GM21447 (cell line): ENCODE results near the gene KATNIP.
"Not testable (repeated sequence)": the region's sequence is repeated elsewhere in the genome, so short reads cannot be mapped to it uniquely, and the experiment has no call there.

ENCODE experiments used
- ATAC-seq: cut with Tn5 transposase; IDR thresholded peaks from one replicate; pipeline ENCODE4 v1.9.1; 2021; ENCODE audit not compliant: unreplicated experiment

Gene KATNIP

DNA sequence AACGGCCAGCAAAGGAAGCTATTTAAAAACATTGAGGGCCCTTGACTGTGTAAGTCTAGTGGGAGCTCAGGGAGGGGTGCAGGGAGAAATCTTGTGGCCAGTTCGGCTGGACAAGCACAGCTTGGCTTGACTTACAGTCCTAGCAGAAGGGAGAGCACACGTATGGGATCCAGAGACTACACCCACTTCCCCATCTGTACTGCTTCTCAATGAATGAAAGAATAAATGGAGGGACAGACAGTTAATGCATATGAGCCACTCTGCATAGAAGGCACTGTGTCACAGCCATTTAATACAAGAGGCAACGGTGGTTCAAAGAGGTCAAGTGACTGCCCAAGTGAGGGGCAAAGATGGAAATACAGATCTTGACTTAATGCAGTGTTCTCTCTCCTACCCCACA is 15.7 kb upstream of the KATNIP start:
- no peak for ATAC-seq

DNA sequence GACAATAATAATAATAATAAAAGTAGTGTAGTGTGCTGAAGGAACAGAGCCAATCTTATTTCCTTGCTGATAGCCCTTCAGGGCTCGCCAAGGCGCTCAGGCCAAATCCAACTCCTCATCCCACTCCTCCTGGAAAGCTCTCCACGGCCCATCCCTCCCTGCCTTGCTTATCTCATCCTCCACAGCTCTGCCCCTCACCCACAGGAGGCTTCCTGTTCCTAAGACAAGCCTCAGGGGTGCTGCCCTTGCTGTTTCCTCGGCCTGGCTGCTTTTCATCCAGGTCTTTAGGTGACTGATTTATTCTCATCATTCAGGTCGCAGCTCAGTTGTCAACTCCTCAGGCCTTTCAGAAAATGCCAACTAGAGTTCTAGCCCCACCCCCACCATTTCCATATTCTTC is 11.4 kb upstream of the KATNIP start:
- no peak for ATAC-seq

DNA sequence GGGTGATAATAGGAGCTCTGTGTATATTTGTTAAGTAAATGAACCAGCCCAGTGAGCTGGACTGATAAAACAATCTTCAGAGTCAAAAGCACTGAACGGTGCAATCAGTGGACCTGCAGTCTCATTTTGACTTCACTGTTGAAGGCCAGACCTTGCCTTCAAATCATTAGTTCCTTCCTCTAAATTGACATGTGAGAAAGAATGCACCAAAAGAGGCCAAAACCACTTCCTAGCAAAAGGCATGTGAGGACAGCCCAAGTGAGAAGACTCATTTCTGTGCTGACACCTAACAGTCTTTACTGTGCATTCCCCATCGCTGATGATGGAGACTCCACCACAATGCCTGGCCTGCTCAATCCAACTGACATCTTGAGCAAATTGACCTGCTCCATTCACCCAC is 10.8 kb upstream of the KATNIP start:
- ATAC-seq = no peak

DNA sequence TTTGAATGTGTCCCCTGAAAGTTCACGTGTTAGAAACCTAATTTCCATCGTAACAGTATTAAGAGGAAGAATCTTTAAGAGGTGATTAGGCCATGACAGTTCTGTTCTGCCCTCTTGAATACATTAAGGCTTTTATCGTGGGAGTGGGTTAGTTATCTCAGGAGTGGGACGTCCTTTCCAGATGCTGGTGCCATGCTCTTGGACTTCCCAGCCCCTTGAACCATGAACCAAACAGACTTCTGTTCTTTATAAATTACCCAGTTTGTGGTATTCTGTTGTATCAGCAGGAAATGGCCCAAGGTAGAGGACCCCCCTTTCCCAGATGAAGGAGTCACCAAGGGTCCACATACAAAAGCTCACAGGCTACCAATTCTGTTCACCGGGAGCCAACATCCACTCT is 10.3 kb upstream of the KATNIP start:
- ATAC-seq = no peak

GRCh38 chr16:27543801-27544200 is 6.1 kb upstream of the KATNIP start:
- ATAC-seq = no peak

DNA sequence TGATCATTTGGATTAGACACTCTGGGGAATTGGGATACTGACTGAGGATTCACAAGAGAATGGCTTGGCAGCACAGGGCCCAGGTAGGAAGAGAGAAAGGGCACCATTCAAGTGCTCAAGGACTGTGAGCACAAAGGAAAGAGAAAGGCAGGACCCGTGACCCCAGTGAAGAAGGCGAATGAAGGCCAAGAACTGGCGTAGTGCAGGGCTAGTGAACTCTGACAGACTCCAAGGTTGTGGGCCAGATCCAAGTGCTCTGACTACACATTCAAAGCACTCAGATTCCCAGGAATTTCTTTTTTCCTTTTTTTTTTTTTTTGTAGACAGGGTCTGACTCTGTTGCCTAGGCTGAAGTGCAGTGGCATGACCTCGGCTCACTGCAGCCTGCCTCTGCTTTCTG is 5.3 kb upstream of the KATNIP start:
- ATAC-seq = no peak

- no peak for ATAC-seq
Observed at GRCh38 chr16:27547134-27547533, 2.8 kb upstream of the KATNIP start.

- ATAC-seq = no peak
Observed at GRCh38 chr16:27547851-27548250, 2.1 kb upstream of the KATNIP start.

DNA sequence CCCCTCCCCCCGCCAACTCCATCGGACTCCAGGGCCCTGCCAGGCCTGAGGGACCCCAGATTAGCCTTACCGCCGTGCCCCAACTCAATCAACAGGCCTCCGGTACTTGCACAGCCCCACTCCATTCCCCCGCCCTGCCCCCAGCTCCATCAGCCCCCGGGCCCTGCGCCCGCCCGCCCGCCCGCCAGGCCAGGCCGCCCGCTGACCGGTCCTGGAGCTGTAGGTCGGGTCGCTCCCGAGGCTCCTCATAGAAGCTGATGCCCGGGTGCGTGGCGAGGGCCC is 539 bp upstream of the KATNIP start:
- ATAC-seq = peak; percentile 32

DNA sequence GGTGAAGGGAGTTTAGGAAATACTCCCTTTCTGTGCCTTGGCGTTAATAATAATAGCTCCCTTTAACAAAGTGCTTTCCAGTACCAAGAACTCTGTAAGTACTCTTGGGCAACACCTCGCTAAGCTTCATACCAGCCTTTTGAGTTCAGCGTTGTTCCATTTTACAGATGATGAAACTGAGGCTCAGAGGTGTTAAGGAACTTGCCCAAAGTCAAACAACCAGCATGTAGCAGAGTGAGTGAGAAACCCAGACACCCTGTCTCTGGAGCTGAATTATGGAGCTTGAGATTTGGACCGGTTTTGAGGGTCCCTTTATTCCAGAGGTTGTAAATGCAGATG is 607 bp downstream of the KATNIP start:
- ATAC-seq = no peak

DNA sequence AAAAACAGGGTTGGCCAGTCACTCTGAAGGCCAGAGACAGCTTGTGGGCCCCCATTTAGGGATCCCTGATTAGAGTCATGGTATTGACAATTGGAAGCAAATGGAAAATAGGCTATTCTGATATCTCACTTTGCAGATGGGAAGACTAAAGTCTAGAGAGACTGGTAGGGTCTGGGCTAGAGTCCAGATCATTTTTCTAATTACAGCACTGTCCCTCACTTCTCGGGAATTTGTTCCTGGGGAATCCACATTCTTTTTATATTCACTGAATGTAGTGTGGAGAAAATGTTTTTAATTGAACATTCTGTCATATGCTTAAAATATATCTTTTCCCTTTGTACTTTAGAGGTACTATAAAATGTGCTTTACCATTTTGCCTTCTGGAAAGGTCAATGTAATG is 1.1 kb downstream of the KATNIP start:
- no peak for ATAC-seq

- ATAC-seq = no peak
Observed at GRCh38 chr16:27556471-27556870, 6.5 kb downstream of the KATNIP start.

- no peak for ATAC-seq
Observed at GRCh38 chr16:27558434-27558833, 8.5 kb downstream of the KATNIP start.

- ATAC-seq = no peak
Observed at GRCh38 chr16:27558932-27559331, 9.0 kb downstream of the KATNIP start.

DNA sequence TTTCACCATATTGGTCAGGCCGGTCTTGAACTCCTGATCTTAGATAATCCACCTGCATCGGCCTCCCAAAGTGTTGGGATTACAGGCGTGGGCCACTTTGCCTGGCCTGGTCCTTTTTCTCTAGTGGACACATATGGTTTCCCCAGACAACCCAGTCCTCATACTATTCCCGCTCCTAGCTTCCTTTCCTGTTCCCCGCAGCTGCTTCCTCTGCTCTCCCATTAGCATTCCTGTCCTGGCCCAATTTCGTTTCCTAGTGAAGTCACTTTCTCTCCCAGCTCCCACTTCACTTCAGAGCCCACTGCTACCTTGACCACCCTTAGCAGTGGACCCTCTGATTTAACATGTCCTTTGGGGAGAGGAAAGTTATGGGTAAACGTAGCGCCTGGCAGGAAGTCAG is 11.3 kb downstream of the KATNIP start:
- no peak for ATAC-seq

DNA sequence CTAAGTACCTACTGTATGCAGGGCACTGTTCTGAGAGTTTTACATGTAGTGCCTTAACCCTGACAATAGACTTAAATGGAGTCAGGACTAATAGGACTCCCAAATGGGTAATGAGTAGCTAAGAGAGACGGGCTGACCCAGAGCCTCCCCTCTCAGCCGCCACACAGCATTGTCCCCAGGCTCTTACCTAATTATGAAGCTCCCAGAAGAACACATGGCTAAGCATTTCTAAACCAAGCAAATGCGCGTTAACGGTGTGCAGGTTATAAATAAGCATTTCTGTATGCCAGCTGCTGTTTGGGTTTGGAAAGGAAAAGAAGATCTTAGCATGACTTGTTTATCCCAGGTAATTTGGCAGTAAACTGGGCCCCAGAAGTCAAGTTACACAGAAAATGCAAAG is 14.3 kb downstream of the KATNIP start:
- no peak for ATAC-seq

GRCh38 chr16:27566417-27566816 is 16.5 kb downstream of the KATNIP start:
- ATAC-seq = no peak

GRCh38 chr16:27568077-27568476 is 18.1 kb downstream of the KATNIP start:
- no peak for ATAC-seq

GRCh38 chr16:27570986-27571385 is 21.0 kb downstream of the KATNIP start:
- not testable (repeated sequence) for ATAC-seq

GRCh38 chr16:27571433-27572326 is 21.7 kb downstream of the KATNIP start:
- ATAC-seq = no peak

- no peak for ATAC-seq
Observed at GRCh38 chr16:27572711-27573110, 22.8 kb downstream of the KATNIP start.

DNA sequence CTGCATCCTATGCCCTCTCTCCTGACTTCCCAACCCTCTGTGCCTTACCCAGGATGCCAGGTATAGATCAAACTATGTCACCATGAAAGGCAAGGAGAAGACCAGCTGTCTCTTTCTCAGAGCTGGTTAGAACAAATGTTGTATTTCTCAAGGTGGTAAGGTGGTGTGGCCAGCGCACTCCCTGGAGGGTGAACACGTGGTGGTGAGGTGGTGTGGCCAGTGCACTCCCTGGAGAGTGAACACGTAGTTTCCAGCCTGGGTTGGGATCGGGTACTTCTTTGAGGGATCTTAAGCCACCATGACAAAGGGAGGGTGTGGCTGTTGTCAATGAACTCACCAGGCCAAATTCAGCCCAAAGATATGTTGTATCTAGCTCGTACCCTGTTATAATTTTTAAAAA is 26.8 kb downstream of the KATNIP start:
- ATAC-seq = no peak
